WTC11 (cell line): ENCODE data around the gene SIK2.

Experiments
- ATF2 ChIP-seq: sonication (generic); formaldehyde crosslinking; IDR thresholded peaks from 2 replicates; pipeline ENCODE4 v1.8.1; 2022; ENCODE audit warnings: low read depth, missing genetic modification reagents, borderline replicate concordance
- ATF3 ChIP-seq: sonication (generic); formaldehyde crosslinking; conservative IDR thresholded peaks from 2 replicates; pipeline ENCODE4 v1.8.1; 2022; ENCODE audit warnings: mild to moderate bottlenecking, missing genetic modification reagents
- CTCF ChIP-seq: fragments of 200-600 bp; IDR thresholded peaks from 2 replicates; pipeline ENCODE4 v1.8.0; 2022; ENCODE audit warnings: antibody characterized with exemption
- ERG ChIP-seq: fragments of 250-450 bp; sonication (Bioruptor Pico); IDR thresholded peaks from 2 replicates; pipeline ENCODE4 v1.8.0; 2021; ENCODE audit warnings: mild to moderate bottlenecking
- FOXJ3 ChIP-seq: sonication (generic); formaldehyde crosslinking; IDR thresholded peaks from 2 replicates; pipeline ENCODE4 v1.9.0; 2021; ENCODE audit warnings: missing genetic modification reagents, mild to moderate bottlenecking, borderline replicate concordance
- MLX ChIP-seq: sonication (generic); formaldehyde crosslinking; IDR thresholded peaks from 2 replicates; pipeline ENCODE4 v1.8.1; 2023; ENCODE audit warnings: mild to moderate bottlenecking, missing genetic modification reagents, moderate library complexity
- NR2C2 ChIP-seq: sonication (generic); formaldehyde crosslinking; IDR thresholded peaks from 2 replicates; pipeline ENCODE4 v1.8.0; 2022; ENCODE audit warnings: mild to moderate bottlenecking, missing genetic modification reagents
- SP1 ChIP-seq: sonication (generic); formaldehyde crosslinking; conservative IDR thresholded peaks from 2 replicates; pipeline ENCODE4 v1.8.1; 2022; ENCODE audit warnings: missing genetic modification reagents
- ZNF138 ChIP-seq: sonication (generic); formaldehyde crosslinking; conservative IDR thresholded peaks from 2 replicates; pipeline ENCODE4 v1.8.1; 2022; ENCODE audit warnings: mild to moderate bottlenecking, moderate library complexity, missing genetic modification reagents
- ZNF263 ChIP-seq: sonication (generic); formaldehyde crosslinking; IDR thresholded peaks from 2 replicates; pipeline ENCODE4 v1.8.1; 2022; ENCODE audit warnings: low read depth, mild to moderate bottlenecking, moderate library complexity, missing genetic modification reagents

GRCh38 chr11:111604392-111605009 is 2.3 kb downstream of the SIK2 start:
- no peak for TF ChIP-seq ZNF263 (CRISPR knock-in tag)
- peak; percentile 36; the same call in 1 of the 2 replicates for TF ChIP-seq CTCF
- no peak for TF ChIP-seq FOXJ3
- TF ChIP-seq ATF2 (CRISPR knock-in tag): no peak
- no peak for TF ChIP-seq SP1 (CRISPR knock-in tag)
- TF ChIP-seq NR2C2: no peak
- TF ChIP-seq ERG: no peak
- no peak for TF ChIP-seq ZNF138 (CRISPR knock-in tag)
- TF ChIP-seq ATF3: no peak
- no peak for TF ChIP-seq MLX (CRISPR knock-in tag)
